ENCODE results near the gene FHIT. TPM values are rescaled to one million over a fixed set of nuclear protein-coding genes. Genes with fewer than 3 reads are reported as not detected.

Gene FHIT
- total RNA-seq, 1 experiment from 2014 or later = 20.1 TPM

- Mint-ChIP-seq H3K9me3 (ENCODE audit: unreplicated experiment) (no peaks in the 10 kb centered on the region), H3K4me1 (ENCODE audit: insufficient read depth, unreplicated experiment) (peaks cover 8% of the 10 kb centered on the region), H3K36me3 (ENCODE audit: insufficient read depth, unreplicated experiment) (no peaks in the 10 kb centered on the region), H3K27me3 (ENCODE audit: insufficient read depth, unreplicated experiment) (no peaks in the 10 kb centered on the region), H3K27ac (ENCODE audit: low read depth, unreplicated experiment) (peak overlapping the region; percentile 54), H3K4me3 (ENCODE audit: unreplicated experiment) (no peak overlapping the region)
- BruUV-seq (replicated peaks) = no TSS peak
- POLR2A ChIA-PET = no interaction called here
- TF ChIP-seq CTCF (IDR thresholded peaks at IDR 0.05; ENCODE audit: unreplicated experiment) = no peak
- peak; percentile 55 for DNase-seq (ENCODE audit: unreplicated experiment)
- intact Hi-C loops (cut with micrococcal nuclease) = no loop called here
- CTCF ChIA-PET = interaction anchor here (0.5 to 0.6 kb wide), 2 partner anchors 174 to 601 kb away, joined by 3 read pairs; no protein-coding TSS in a partner anchor
Observed at GRCh38 chr3:60912876-60913275, 338.4 kb downstream of the FHIT start.

GRCh38 chr3:60912142-60912541, 339.1 kb downstream of the FHIT start:
- peaks cover 8% of the 10 kb centered on the region for H3K4me1 Mint-ChIP-seq (ENCODE audit: insufficient read depth, unreplicated experiment)
- no peaks in the 10 kb centered on the region for H3K36me3 Mint-ChIP-seq (ENCODE audit: insufficient read depth, unreplicated experiment)
- peak; percentile 27 for DNase-seq (ENCODE audit: unreplicated experiment)
- ChIA-PET POLR2A (no interaction called here), CTCF (interaction anchor here (0.6 kb wide), 1 partner anchor 600 kb away, joined by 3 read pairs; no protein-coding TSS in a partner anchor)
- no peak overlapping the region for H3K27ac Mint-ChIP-seq (ENCODE audit: low read depth, unreplicated experiment)
- no peaks in the 10 kb centered on the region for H3K9me3 Mint-ChIP-seq (ENCODE audit: unreplicated experiment)
- H3K27me3 Mint-ChIP-seq (ENCODE audit: insufficient read depth, unreplicated experiment) = no peaks in the 10 kb centered on the region
- intact Hi-C loops (cut with micrococcal nuclease) = no loop called here
- no peak overlapping the region for H3K4me3 Mint-ChIP-seq (ENCODE audit: unreplicated experiment)
- TF ChIP-seq CTCF (IDR thresholded peaks at IDR 0.05; ENCODE audit: unreplicated experiment) = no peak
- no TSS peak for BruUV-seq (replicated peaks)

- POLR2A ChIA-PET = no interaction called here
- H3K4me3 Mint-ChIP-seq (ENCODE audit: unreplicated experiment) = no peak overlapping the region
- no peak for DNase-seq (ENCODE audit: unreplicated experiment)
- no peak overlapping the region for H3K27ac Mint-ChIP-seq (ENCODE audit: low read depth, unreplicated experiment)
- no TSS peak for BruUV-seq (replicated peaks)
- H3K36me3 Mint-ChIP-seq (ENCODE audit: insufficient read depth, unreplicated experiment) = no peaks in the 10 kb centered on the region
- intact Hi-C loops (cut with micrococcal nuclease) = no loop called here
- H3K9me3 Mint-ChIP-seq (ENCODE audit: unreplicated experiment) = no peaks in the 10 kb centered on the region
- no peak for TF ChIP-seq CTCF (IDR thresholded peaks at IDR 0.05; ENCODE audit: unreplicated experiment)
- H3K27me3 Mint-ChIP-seq (ENCODE audit: insufficient read depth, unreplicated experiment) = no peaks in the 10 kb centered on the region
- H3K4me1 Mint-ChIP-seq (ENCODE audit: insufficient read depth, unreplicated experiment) = peaks cover 8% of the 10 kb centered on the region
- CTCF ChIA-PET = interaction anchor here (0.6 kb wide), 2 partner anchors 129 to 630 kb away, joined by 3 to 5 read pairs; no protein-coding TSS in a partner anchor
Observed at GRCh38 chr3:60909526-60909925, 341.7 kb downstream of the FHIT start.

GRCh38 chr3:60906283-60906682, 345.0 kb downstream of the FHIT start:
- BruUV-seq (replicated peaks) = no TSS peak
- no peak for TF ChIP-seq CTCF (IDR thresholded peaks at IDR 0.05; ENCODE audit: unreplicated experiment)
- CTCF ChIA-PET = interaction anchor here (0.6 kb wide), 1 partner anchor 400 kb away, joined by 3 read pairs; no protein-coding TSS in a partner anchor
- intact Hi-C loops (cut with micrococcal nuclease) = no loop called here
- H3K4me1 Mint-ChIP-seq (ENCODE audit: insufficient read depth, unreplicated experiment) = no peaks in the 10 kb centered on the region
- H3K27ac Mint-ChIP-seq (ENCODE audit: low read depth, unreplicated experiment) = no peak overlapping the region
- POLR2A ChIA-PET = interaction anchor here (0.6 kb wide), 1 partner anchor 23 kb away, joined by 3 read pairs; no protein-coding TSS in a partner anchor
- DNase-seq (ENCODE audit: unreplicated experiment) = no peak
- H3K4me3 Mint-ChIP-seq (ENCODE audit: unreplicated experiment) = no peak overlapping the region
- no peaks in the 10 kb centered on the region for H3K27me3 Mint-ChIP-seq (ENCODE audit: insufficient read depth, unreplicated experiment)
- no peaks in the 10 kb centered on the region for H3K36me3 Mint-ChIP-seq (ENCODE audit: insufficient read depth, unreplicated experiment)
- no peaks in the 10 kb centered on the region for H3K9me3 Mint-ChIP-seq (ENCODE audit: unreplicated experiment)

Data from MCF 10A (cell line).